Measurements from ENCODE around the gene AP1G2.
"Not testable (repeated sequence)": the region's sequence is repeated elsewhere in the genome, so short reads cannot be mapped to it uniquely, and the experiment has no call there.

AP1G2 gene

DNA sequence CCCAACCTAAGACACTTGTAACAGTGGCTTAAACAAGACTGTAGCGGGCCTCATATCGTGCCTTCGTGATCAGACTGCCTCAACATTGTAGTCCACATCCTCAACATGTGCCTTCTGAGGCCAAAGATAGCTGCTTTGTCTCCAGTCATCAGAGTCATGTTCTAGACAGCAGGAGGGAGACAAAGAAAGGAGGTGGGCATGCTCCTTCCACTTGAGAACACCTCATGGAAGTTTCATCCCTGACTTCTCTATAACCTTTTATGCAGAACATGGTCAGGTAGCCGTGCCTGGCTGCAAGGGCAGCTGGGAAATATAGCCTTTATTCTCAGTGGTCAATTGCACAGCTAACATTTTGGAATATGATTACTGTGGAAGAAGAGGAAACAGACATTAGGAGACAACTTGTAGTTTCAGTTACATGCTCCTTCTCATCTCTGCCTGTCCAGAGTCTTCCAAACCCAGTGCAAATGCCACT, 43.3 kb upstream of the AP1G2 start:
- H3K4me3 ChIP-seq (ENCODE audit: control insufficient read depth, low read depth, low read length), result no peak overlapping the region
- no peak for DNase-seq (ENCODE audit: low read depth)
- TF ChIP-seq, protein P1, sequence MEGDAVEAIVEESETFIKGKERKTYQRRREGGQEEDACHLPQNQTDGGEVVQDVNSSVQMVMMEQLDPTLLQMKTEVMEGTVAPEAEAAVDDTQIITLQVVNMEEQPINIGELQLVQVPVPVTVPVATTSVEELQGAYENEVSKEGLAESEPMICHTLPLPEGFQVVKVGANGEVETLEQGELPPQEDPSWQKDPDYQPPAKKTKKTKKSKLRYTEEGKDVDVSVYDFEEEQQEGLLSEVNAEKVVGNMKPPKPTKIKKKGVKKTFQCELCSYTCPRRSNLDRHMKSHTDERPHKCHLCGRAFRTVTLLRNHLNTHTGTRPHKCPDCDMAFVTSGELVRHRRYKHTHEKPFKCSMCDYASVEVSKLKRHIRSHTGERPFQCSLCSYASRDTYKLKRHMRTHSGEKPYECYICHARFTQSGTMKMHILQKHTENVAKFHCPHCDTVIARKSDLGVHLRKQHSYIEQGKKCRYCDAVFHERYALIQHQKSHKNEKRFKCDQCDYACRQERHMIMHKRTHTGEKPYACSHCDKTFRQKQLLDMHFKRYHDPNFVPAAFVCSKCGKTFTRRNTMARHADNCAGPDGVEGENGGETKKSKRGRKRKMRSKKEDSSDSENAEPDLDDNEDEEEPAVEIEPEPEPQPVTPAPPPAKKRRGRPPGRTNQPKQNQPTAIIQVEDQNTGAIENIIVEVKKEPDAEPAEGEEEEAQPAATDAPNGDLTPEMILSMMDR (conservative IDR thresholded peaks at IDR 0.05; ENCODE audit: control insufficient read depth, insufficient read depth, low read depth, low read length), result no peak

DNA sequence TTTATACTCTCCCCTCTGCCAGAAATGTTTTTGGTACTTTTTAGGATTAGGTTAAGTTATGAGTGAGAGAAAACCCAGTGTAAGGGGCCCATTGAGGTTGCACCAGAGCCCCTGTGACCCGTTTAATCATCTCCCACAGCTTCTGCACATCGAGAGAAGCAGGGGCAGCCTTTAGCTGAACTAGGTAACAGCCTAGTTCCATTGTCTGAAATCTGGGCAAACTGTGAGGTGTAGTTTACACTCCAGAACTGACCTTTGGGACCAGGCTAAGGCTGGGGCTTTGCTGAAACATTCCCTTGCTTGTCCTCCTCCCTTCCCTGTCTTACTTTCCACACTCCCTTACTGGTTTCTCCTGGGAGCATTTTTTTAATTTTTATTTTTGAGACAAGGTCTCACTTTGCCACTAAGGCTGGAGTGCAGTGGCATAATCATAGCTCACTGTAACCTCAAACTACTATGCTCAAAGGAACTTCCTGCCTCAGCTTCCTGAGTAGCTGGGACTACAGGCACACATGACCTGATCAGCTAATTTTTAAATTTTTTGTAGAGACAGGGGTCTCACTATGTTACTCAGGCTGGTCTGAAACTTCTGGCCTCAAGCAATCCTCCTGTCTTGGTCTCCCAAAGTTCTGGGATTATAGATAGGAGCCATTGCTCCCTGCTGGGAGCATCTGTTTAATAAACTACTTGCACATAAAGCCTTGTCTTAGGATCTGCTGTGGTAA, 42.7 kb upstream of the AP1G2 start:
- TF ChIP-seq, protein P1 (conservative IDR thresholded peaks at IDR 0.05; ENCODE audit: control insufficient read depth, insufficient read depth, low read depth, low read length), result no peak
- no peak for DNase-seq (ENCODE audit: low read depth)
- H3K4me3 ChIP-seq (ENCODE audit: control insufficient read depth, low read depth, low read length), result no peak overlapping the region

DNA sequence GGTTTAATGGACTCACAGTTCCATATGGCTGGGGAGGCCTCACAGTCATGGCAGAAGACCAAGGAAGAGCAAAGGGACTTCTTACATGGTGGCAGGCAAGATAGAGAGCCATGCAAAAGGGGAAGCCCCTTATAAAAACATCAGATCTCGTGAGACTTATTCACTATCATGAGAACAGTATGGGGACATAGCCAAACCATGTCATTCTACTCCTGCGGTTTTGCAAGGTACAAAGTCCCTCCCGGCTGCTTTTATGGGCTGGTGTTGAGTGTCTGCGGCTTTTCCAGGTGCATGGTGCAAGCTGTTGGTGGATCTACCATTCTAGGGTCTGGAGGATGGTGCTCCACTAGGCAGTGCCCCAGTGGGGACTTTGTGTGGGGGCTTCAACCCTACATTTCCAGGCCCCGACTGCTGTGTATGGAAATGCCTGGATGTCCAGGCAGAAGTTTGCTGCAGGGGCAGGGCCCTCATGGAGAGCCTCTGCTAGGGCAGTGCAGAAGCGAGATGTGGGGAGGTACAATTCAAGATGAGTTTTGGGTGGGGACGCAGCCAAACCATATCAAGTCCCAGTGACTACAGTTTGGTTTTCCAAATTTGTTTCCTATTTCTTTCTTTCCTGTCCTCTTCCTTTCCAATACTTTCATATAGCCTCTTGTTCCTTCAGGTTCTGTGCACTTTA, 42.0 kb upstream of the AP1G2 start:
- DNase-seq (ENCODE audit: low read depth), result not testable (repeated sequence)

DNA sequence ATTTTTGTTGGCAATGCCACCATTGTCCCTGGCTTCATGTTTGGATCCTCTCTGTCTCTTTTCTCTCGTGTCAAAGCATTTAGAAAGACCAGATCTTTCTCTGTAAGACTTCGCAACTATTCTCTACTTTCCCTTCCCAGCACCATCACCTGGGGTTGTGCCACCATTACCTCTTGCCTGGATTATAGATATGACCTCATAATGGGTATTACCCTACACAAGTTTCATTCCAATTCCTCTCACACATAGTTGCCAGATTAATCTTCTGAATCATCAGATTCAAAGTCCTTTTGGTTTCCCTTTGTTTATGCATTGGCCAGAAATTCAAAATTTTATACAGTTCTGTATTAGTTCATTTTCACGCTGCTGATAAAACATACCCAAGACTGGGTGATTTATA, 41.4 kb upstream of the AP1G2 start:
- DNase-seq (ENCODE audit: low read depth), result no peak
- no peak overlapping the region for H3K4me3 ChIP-seq (ENCODE audit: control insufficient read depth, low read depth, low read length)
- TF ChIP-seq, protein P1 (conservative IDR thresholded peaks at IDR 0.05; ENCODE audit: control insufficient read depth, insufficient read depth, low read depth, low read length), result no peak

More for the DNA sequence above, 42.0 kb upstream of the AP1G2 start:
- not testable (repeated sequence) for H3K4me3 ChIP-seq (ENCODE audit: control insufficient read depth, low read depth, low read length)

DNA sequence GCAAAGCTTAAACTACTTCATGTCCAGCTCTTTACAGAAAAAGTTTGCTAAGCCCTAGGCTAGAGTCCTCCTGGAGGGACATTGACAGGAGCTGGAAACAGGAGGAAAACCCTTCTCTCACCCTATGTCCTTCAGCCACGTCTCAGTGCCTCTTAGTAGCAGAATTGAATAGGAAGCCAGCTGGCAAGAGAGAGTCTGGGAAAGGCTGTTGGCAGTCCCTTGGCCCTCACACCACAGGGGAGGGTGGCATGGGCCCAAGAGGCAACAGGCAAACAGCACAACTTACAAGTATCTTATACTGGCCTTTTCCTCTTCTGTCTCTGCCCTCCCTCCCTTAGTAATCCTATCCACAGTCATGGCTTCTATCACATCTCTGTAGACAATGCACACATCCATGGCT, 40.9 kb upstream of the AP1G2 start:
- TF ChIP-seq, protein P1 (conservative IDR thresholded peaks at IDR 0.05; ENCODE audit: control insufficient read depth, insufficient read depth, low read depth, low read length), result no peak
- DNase-seq (ENCODE audit: low read depth), result no peak
- H3K4me3 ChIP-seq (ENCODE audit: control insufficient read depth, low read depth, low read length), result no peak overlapping the region

DNA sequence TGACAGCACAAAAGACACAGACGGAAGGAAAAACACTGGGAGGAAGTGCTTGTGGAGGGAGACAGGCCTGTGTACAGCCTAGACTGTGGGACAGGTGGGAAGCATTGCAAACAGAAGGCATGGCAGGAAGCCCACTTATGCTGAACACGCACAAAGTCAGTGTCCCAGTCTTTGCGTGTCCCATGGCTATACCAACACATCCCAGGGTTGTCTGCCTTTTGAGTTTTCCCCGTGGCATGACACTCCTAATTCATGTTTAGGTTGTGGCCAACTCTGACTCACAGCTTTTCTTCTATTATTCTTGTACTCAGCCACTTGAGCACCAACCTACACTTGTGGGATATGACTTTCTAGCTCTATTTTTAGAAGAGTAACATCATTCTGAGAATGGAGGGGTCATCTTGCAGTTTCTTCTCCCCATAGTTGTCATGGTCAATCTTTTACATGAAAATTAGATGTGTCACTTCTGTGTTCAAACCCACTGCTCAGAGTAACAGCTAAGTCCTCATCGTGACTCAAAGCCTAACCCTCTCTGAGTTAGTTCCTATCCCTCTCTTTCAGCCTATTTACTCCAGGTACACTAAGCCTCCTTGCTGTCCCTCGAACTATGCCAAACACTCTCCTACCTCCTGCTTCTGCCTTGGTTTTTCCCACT, 38.5 kb upstream of the AP1G2 start:
- H3K4me3 ChIP-seq (ENCODE audit: control insufficient read depth, low read depth, low read length), result no peak overlapping the region
- TF ChIP-seq, protein P1 (conservative IDR thresholded peaks at IDR 0.05; ENCODE audit: control insufficient read depth, insufficient read depth, low read depth, low read length), result no peak
- DNase-seq (ENCODE audit: low read depth), result no peak

DNA sequence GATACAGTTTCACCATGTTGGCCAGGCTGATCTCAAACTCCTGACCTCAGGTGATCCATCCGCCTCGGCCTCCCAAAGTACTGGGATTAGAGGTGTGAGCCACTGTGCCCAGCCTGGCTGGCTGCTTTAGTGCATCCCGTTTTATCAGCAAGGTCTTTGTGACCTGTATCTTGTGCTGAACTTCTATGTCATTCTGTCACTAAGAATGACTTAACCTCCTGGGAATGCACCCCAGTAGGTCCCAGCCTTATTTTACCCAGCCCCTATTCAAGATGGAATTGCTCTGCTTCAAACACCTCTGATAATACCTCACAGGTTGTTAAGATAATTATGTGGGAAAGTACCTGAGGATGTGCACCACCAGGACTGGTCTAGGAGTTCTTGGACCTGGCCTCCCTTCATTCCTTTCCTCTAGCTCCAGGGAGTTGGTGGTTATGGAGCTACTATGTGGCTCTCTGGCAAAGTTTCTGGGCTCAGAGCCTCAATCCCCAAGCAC, 37.1 kb upstream of the AP1G2 start:
- TF ChIP-seq, protein P1 (conservative IDR thresholded peaks at IDR 0.05; ENCODE audit: control insufficient read depth, insufficient read depth, low read depth, low read length), result no peak
- no peak overlapping the region for H3K4me3 ChIP-seq (ENCODE audit: control insufficient read depth, low read depth, low read length)
- no peak for DNase-seq (ENCODE audit: low read depth)

Data from fibroblast of mammary gland (primary cell).